IMR-90 (cell line): ENCODE measurements around the gene GNAT2. TPM values are rescaled to one million over a fixed set of nuclear protein-coding genes. Genes with fewer than 3 reads are reported as not detected.

ENCODE experiments used
- ATAC-seq: fragments of 200-7000 bp; cut with Tn5 transposase; 2 replicates; pipeline ENCODE4 v1.9.1; 2020; ENCODE audit warnings: low read depth, mild to moderate bottlenecking, moderate library complexity
- BruUV-seq: library from RNA; stranded (reverse); fragments of 400-500 nt; replicated peaks from 2 replicates; lab custom pipeline; 2021; lab: Mats Ljungman, UMichigan
- CTCF ChIA-PET: fragments of 300-600 bp; formaldehyde crosslinking; extraction: SDS; loops from one replicate; lab custom pipeline; 2021; ENCODE audit warnings: antibody characterized with exemption; lab: Yijun Ruan, JAX
- POLR2A ChIA-PET: fragments of 300-600 bp; sonication (Branson Sonifier 250); formaldehyde crosslinking; loops from one replicate; lab custom pipeline; 2022; ENCODE audit warnings: antibody characterized with exemption; ENCODE audit not compliant: unreplicated experiment; lab: Charles Lee
- DNase-seq: peaks from one replicate; pipeline ENCODE4 v3.0.0; 2013
- H2AFZ ChIP-seq: replicated peaks from 2 replicates; pipeline ENCODE3; 2013; ENCODE audit warnings: low read length, mild to moderate bottlenecking; ENCODE audit not compliant: poor library complexity
- H2AK5ac ChIP-seq: 2 replicates; pipeline ENCODE4 v1.6.1; 2013; ENCODE audit warnings: low read depth, low read length, inconsistent platforms
- H2AK9ac ChIP-seq: replicated peaks from 2 replicates; pipeline ENCODE3; 2013; ENCODE audit warnings: mild to moderate bottlenecking, low read depth, low read length, moderate library complexity; ENCODE audit not compliant: poor library complexity
- H2BK120ac ChIP-seq: 2 replicates; pipeline ENCODE4 v1.6.1; 2013; ENCODE audit warnings: low read depth, low read length, inconsistent platforms
- H2BK15ac ChIP-seq: 3 replicates; pipeline ENCODE4 v1.6.1; 2013; ENCODE audit warnings: low read depth, low read length, inconsistent platforms
- H2BK20ac ChIP-seq: 2 replicates; pipeline ENCODE4 v1.6.1; 2013; ENCODE audit warnings: low read depth, mild to moderate bottlenecking, inconsistent platforms, low read length, moderate library complexity
- H2BK5ac ChIP-seq: 2 replicates; pipeline ENCODE4 v1.6.1; 2013; ENCODE audit warnings: mild to moderate bottlenecking, low read depth, low read length, inconsistent platforms; ENCODE audit not compliant: poor library complexity, severe bottlenecking
- H3K14ac ChIP-seq: replicated peaks from 2 replicates; pipeline ENCODE4 v1.6.1; 2013; ENCODE audit warnings: low read depth, low read length, inconsistent platforms
- H3K18ac ChIP-seq: 2 replicates; pipeline ENCODE4 v1.6.1; 2013; ENCODE audit warnings: low read depth, low read length, control low read depth
- H3K23ac ChIP-seq: 2 replicates; pipeline ENCODE4 v1.6.1; 2013; ENCODE audit warnings: low read depth, low read length, inconsistent platforms
- H3K27ac ChIP-seq: 2 replicates; pipeline ENCODE4 v1.5.1; 2013; ENCODE audit warnings: mild to moderate bottlenecking, control low read depth, low read length; ENCODE audit not compliant: insufficient read depth
- H3K27me3 ChIP-seq: 2 replicates; pipeline ENCODE4 v1.6.1; 2013; ENCODE audit warnings: low read length; ENCODE audit not compliant: control insufficient read depth, insufficient read depth
- H3K36me3 ChIP-seq: 2 replicates; pipeline ENCODE4 v1.6.1; 2013; ENCODE audit warnings: low read length, mixed read lengths; ENCODE audit not compliant: control insufficient read depth, insufficient read depth
- H3K4ac ChIP-seq: 2 replicates; pipeline ENCODE4 v1.6.1; 2013; ENCODE audit warnings: low read depth, low read length, inconsistent platforms
- H3K4me1 ChIP-seq: 2 replicates; pipeline ENCODE4 v1.6.1; 2013; ENCODE audit warnings: low read length, mixed read lengths; ENCODE audit not compliant: control insufficient read depth, insufficient read depth
- H3K4me2 ChIP-seq: 2 replicates; pipeline ENCODE4 v1.6.1; 2013; ENCODE audit warnings: low read depth, mild to moderate bottlenecking, control low read depth, low read length, moderate library complexity
- H3K4me3 ChIP-seq: 2 replicates; pipeline ENCODE4 v1.5.1; 2013; ENCODE audit warnings: low read depth, mild to moderate bottlenecking, control low read depth, low read length, moderate library complexity; ENCODE audit not compliant: insufficient read depth
- H3K56ac ChIP-seq: 2 replicates; pipeline ENCODE4 v1.6.1; 2013; ENCODE audit warnings: low read length, inconsistent platforms; ENCODE audit not compliant: insufficient read depth; ENCODE audit errors: extremely low read depth
- H3K79me1 ChIP-seq, 2 experiments: 2 replicates each; pipeline ENCODE4 v1.6.1; 2013; ENCODE audit warnings: low read length in 2 of 2, inconsistent platforms in 1 of 2, low read depth in 1 of 2
- H3K9ac ChIP-seq: 2 replicates; pipeline ENCODE4 v1.6.1; 2013; ENCODE audit warnings: low read depth, low read length, control low read depth
- H3K9me1 ChIP-seq: 2 replicates; pipeline ENCODE4 v1.6.1; 2013; ENCODE audit warnings: low read length, inconsistent platforms; ENCODE audit not compliant: insufficient read depth
- H3K9me3 ChIP-seq: 2 replicates; pipeline ENCODE4 v1.6.1; 2013; ENCODE audit warnings: low read length; ENCODE audit not compliant: control insufficient read depth, insufficient read depth
- H4K20me1 ChIP-seq: 2 replicates; pipeline ENCODE4 v1.6.1; 2013; ENCODE audit warnings: low read length, inconsistent platforms; ENCODE audit not compliant: insufficient read depth
- H4K5ac ChIP-seq: 2 replicates; pipeline ENCODE4 v1.6.1; 2013; ENCODE audit warnings: mild to moderate bottlenecking, low read depth, low read length, control low read depth
- H4K8ac ChIP-seq, 2 experiments: 2 replicates each; pipeline ENCODE4 v1.6.1; 2013; ENCODE audit warnings: low read depth in 2 of 2, low read length in 2 of 2, control low read depth in 1 of 2, inconsistent platforms in 1 of 2
- H4K91ac ChIP-seq: 2 replicates; pipeline ENCODE4 v1.6.1; 2013; ENCODE audit warnings: low read depth, low read length, inconsistent platforms; ENCODE audit not compliant: insufficient read depth
- ELK1 ChIP-seq: fragments of 150-350 bp; IDR thresholded peaks from 2 replicates; pipeline ENCODE4 v1.6.1; 2016; ENCODE audit warnings: low read depth, mild to moderate bottlenecking, low read length, moderate library complexity, borderline replicate concordance
- RFX5 ChIP-seq: IDR thresholded peaks from 2 replicates; pipeline ENCODE4 v1.8.0; 2012; ENCODE audit warnings: low read depth, mild to moderate bottlenecking, low read length, moderate library complexity
- WGBS, 2 experiments: methylation state at CpG; one replicate each; pipeline versions ENCODE4 v1.1.5 to v1.1.7; 2013; ENCODE audit warnings: missing lambda C conversion rate in 2 of 2; ENCODE audit not compliant: insufficient read length in 1 of 2; ENCODE audit errors: extremely low coverage in 2 of 2; 5-methylcytosine and 5-hydroxymethylcytosine counted together
- dilution Hi-C: fragments of 300-500 bp; cut with HindIII; formaldehyde crosslinking; loops from one replicate; pipeline ENCODE4 v1.14.3; 2018; ENCODE audit warnings: low sequenced_read_pairs; ENCODE audit not compliant: unreplicated experiment
- in situ Hi-C: fragments of 300-500 bp; cut with MboI; formaldehyde crosslinking; loops from 3 replicates; pipeline ENCODE4 v1.14.3; 2019; ENCODE audit warnings: low sequenced_read_pairs, inconsistent platforms, mixed read lengths
- intact Hi-C: fragments of 100-400 bp; cut with micrococcal nuclease; formaldehyde crosslinking; loops from 2 replicates; pipeline ENCODE4 v1.10.0; 2022
- polyA plus RNA-seq, 3 experiments: library from polyadenylated mRNA; depleted of rRNA; stranded (reverse); fragments of >200 nt; gene quantifications; 2 replicates each; pipeline ENCODE4 v1.2.3, GENCODE V29; 2012; ENCODE audit warnings: low replicate concordance in 1 of 3
- total RNA-seq: library from RNA; depleted of rRNA; stranded (reverse); fragments of >200 nt; gene quantifications from 2 replicates; pipeline ENCODE4 v1.2.3, GENCODE V29; 2012

The GNAT2 gene
- total and polyA plus RNA-seq, 2 of the 4 experiments (the other 2 are of a cell fraction) = 0.17 to 0.36 TPM

GRCh38 chr1:109629372-109630030 is 10.1 kb upstream of the GNAT2 start:
- POLR2A ChIA-PET = no interaction called here
- H2AFZ ChIP-seq = no peak overlapping the region
- no peaks in the 10 kb centered on the region for H3K9me1 ChIP-seq
- H3K9me3 ChIP-seq = no peaks in the 10 kb centered on the region
- no peak overlapping the region for H3K4me3 ChIP-seq
- H3K79me1 ChIP-seq = peaks cover 26 to 55% of the 10 kb centered on the region in 2 experiments
- H2BK5ac ChIP-seq = no peak overlapping the region
- TF ChIP-seq RFX5 = no peak
- TF ChIP-seq ELK1 = no peak
- whole genome bisulfite sequencing, 2 experiments = 94% methylated on average over 5 of the region's 10 CpGs; no CpG with 5 or more reads in 1 of the 2 experiments
- H3K4me2 ChIP-seq = no peak overlapping the region
- H4K91ac ChIP-seq = no peak overlapping the region
- CTCF ChIA-PET = interaction anchor here (1.2 kb wide), 1 partner anchor 10 kb away, joined by 6 read pairs; the partner anchor contains the start of genes AMPD2 and GNAT2
- no peak overlapping the region for H2AK9ac ChIP-seq
- H3K9ac ChIP-seq = no peak overlapping the region
- no peak overlapping the region for H3K56ac ChIP-seq
- no peak overlapping the region for H2BK20ac ChIP-seq
- H4K20me1 ChIP-seq = peaks cover 30% of the 10 kb centered on the region
- no peak overlapping the region for H2BK120ac ChIP-seq
- H4K5ac ChIP-seq = no peak overlapping the region
- no peak overlapping the region for H4K8ac ChIP-seq
- no peak overlapping the region for H2BK15ac ChIP-seq
- H3K4me1 ChIP-seq = peaks cover 3% of the 10 kb centered on the region; the same call in 1 of the 2 replicates
- no peak overlapping the region for H3K14ac ChIP-seq
- dilution Hi-C loops (no loop called here), in situ Hi-C loops (no loop called here), intact Hi-C loops (loop anchor here (10.0 kb wide), 1 partner anchor 345 kb away; the partner anchor contains the start of gene PSRC1)
- no peak overlapping the region for H3K4ac ChIP-seq
- peaks cover 68% of the 10 kb centered on the region for H3K36me3 ChIP-seq
- ATAC-seq (no peak), DNase-seq (no peak)
- no peaks in the 10 kb centered on the region for H3K27me3 ChIP-seq
- BruUV-seq = no TSS peak
- H3K27ac ChIP-seq = no peak overlapping the region
- no peak overlapping the region for H3K18ac ChIP-seq
- H3K23ac ChIP-seq = no peak overlapping the region
- H2AK5ac ChIP-seq = no peak overlapping the region
